CD4-positive, alpha-beta T cell (primary cell): ENCODE measurements around the gene NDUFAF7. TPM values are rescaled to one million over a fixed set of nuclear protein-coding genes. Genes with fewer than 3 reads are reported as not detected.

ENCODE experiments used
- ATAC-seq: fragments of 200-7000 bp; cut with Tn5 transposase; one replicate; pipeline ENCODE4 v1.10.0; 2022; ENCODE audit warnings: mild to moderate bottlenecking; ENCODE audit not compliant: poor library complexity
- CTCF ChIA-PET: fragments of 350-600 bp; sonication (Branson Sonifier 250); formaldehyde crosslinking; loops from one replicate; lab custom pipeline; 2021; ENCODE audit warnings: antibody characterized with exemption, inconsistent platforms; lab: Charles Lee
- POLR2A ChIA-PET: fragments of 350-600 bp; sonication (Branson Sonifier 250); formaldehyde crosslinking; loops from one replicate; lab custom pipeline; 2021; ENCODE audit warnings: antibody characterized with exemption, inconsistent platforms; lab: Charles Lee
- DNase-seq, 14 experiments: peaks; one replicate each; pipeline ENCODE4 v3.0.0-alpha.2; 2013 to 2020; ENCODE audit warnings: mixed read lengths in 2 of 14
- H3K27ac ChIP-seq, 2 donors: one replicate each; pipeline versions ENCODE4 v1.5.1 to v1.7.0; 2013; ENCODE audit warnings: low read length in 2 of 2, low read depth in 1 of 2, mild to moderate bottlenecking in 1 of 2
- H3K27me3 ChIP-seq, 2 experiments: 1 replicate in 1 of 2; 2 replicates in 1 of 2; pipeline versions ENCODE4 v1.6.1 to v1.7.0; 2013; ENCODE audit warnings: low read length in 2 of 2, control low read depth in 1 of 2, mild to moderate bottlenecking in 1 of 2, moderate library complexity in 1 of 2; ENCODE audit not compliant: insufficient read depth in 2 of 2, control insufficient read depth in 1 of 2
- H3K36me3 ChIP-seq: one replicate; pipeline ENCODE4 v1.6.1; 2013; ENCODE audit warnings: low read length, control low read depth; ENCODE audit not compliant: insufficient read depth
- H3K4me1 ChIP-seq: one replicate; pipeline ENCODE4 v1.6.1; 2013; ENCODE audit warnings: low read length, control low read depth; ENCODE audit not compliant: insufficient read depth
- H3K4me3 ChIP-seq: one replicate; pipeline ENCODE4 v1.5.1; 2013; ENCODE audit warnings: mild to moderate bottlenecking, low read length, moderate library complexity
- H3K9me3 ChIP-seq, 2 experiments: 1 replicate in 1 of 2; 2 replicates in 1 of 2; pipeline versions ENCODE4 v1.6.1 to v1.7.0; 2013; ENCODE audit warnings: low read length in 2 of 2, mild to moderate bottlenecking in 2 of 2, control low read depth in 1 of 2, moderate library complexity in 1 of 2; ENCODE audit not compliant: control insufficient read depth in 1 of 2, insufficient read depth in 1 of 2
- H3K27ac Mint-ChIP-seq: one replicate; pipeline ENCODE4 v1.8.0; 2020; ENCODE audit warnings: mixed read lengths
- H3K27me3 Mint-ChIP-seq: one replicate; pipeline ENCODE4 v1.8.0; 2021; ENCODE audit warnings: mixed read lengths
- H3K36me3 Mint-ChIP-seq: one replicate; pipeline ENCODE4 v1.8.0; 2021; ENCODE audit warnings: low read depth, mixed read lengths
- H3K4me1 Mint-ChIP-seq: one replicate; pipeline ENCODE4 v1.8.0; 2021; ENCODE audit warnings: low read depth, mixed read lengths
- H3K4me3 Mint-ChIP-seq: one replicate; pipeline ENCODE4 v1.8.0; 2020; ENCODE audit warnings: mild to moderate bottlenecking, mixed read lengths
- H3K9me3 Mint-ChIP-seq: one replicate; pipeline ENCODE4 v1.8.0; 2020; ENCODE audit warnings: mixed read lengths
- CTCF ChIP-seq: fragments of 200-600 bp; IDR thresholded peaks from one replicate; pipeline ENCODE4 v1.8.0; 2022; ENCODE audit warnings: antibody characterized with exemption, mild to moderate bottlenecking
- intact Hi-C, 2 experiments: fragments of 100-400 bp; cut with DNase I in 1 of 2; cut with micrococcal nuclease in 1 of 2; formaldehyde crosslinking; loops; one replicate each; pipeline versions ENCODE4 v1.15.1 to v1.9.0; 2023 to 2025; cut with DNase I, micrococcal nuclease
- total RNA-seq, 174 experiments: library from RNA in 2 of 174; stranded (reverse) in 2 of 174; gene quantifications; one replicate each; pipeline ENCODE4 v1.2.3 and lab custom pipeline; 2021 to 2026

The NDUFAF7 gene
- total RNA-seq, 2 experiments from 2014 or later, result 21.4 to 24.1 TPM

GRCh38 chr2:37295469-37296073, 64.1 kb downstream of the NDUFAF7 start:
- H3K4me3 Mint-ChIP-seq, result no peak overlapping the region
- Histone ChIP-seq H3K9me3 (no peaks in the 10 kb centered on the region), H3K36me3 (peaks cover 5% of the 10 kb centered on the region), H3K27ac (no peak overlapping the region), H3K4me1 (no peaks in the 10 kb centered on the region), H3K4me3 (no peak overlapping the region), H3K27me3 (no peaks in the 10 kb centered on the region)
- H3K27me3 Mint-ChIP-seq, result no peaks in the 10 kb centered on the region
- H3K4me1 Mint-ChIP-seq, result peaks cover 26% of the 10 kb centered on the region
- no peak for TF ChIP-seq CTCF
- intact Hi-C loops, result no loop called here
- H3K27ac Mint-ChIP-seq, result no peak overlapping the region
- no peak for ATAC-seq
- DNase-seq, result no peak
- H3K9me3 Mint-ChIP-seq, result peaks cover 2% of the 10 kb centered on the region
- POLR2A ChIA-PET, result no interaction called here
- H3K36me3 Mint-ChIP-seq, result peaks cover 29% of the 10 kb centered on the region
- CTCF ChIA-PET, result no interaction called here

- H3K36me3 Mint-ChIP-seq, result peaks cover 18% of the 10 kb centered on the region
- no peaks in the 10 kb centered on the region for H3K9me3 ChIP-seq
- no peaks in the 10 kb centered on the region for H3K27me3 ChIP-seq
- no peak for TF ChIP-seq CTCF
- H3K27me3 Mint-ChIP-seq, result no peaks in the 10 kb centered on the region
- H3K27ac Mint-ChIP-seq, result no peak overlapping the region
- ChIA-PET CTCF (no interaction called here), POLR2A (interaction anchor here (0.6 kb wide), 1 partner anchor 17 kb away, joined by 3 read pairs; no protein-coding TSS in a partner anchor)
- H3K27ac ChIP-seq, result no peak overlapping the region
- no peaks in the 10 kb centered on the region for H3K36me3 ChIP-seq
- no peak overlapping the region for H3K4me3 ChIP-seq
- peaks cover 37% of the 10 kb centered on the region for H3K4me1 Mint-ChIP-seq
- DNase-seq (no peak), ATAC-seq (no peak)
- H3K9me3 Mint-ChIP-seq, result peaks cover 2% of the 10 kb centered on the region
- intact Hi-C loops, result no loop called here
- H3K4me1 ChIP-seq, result no peaks in the 10 kb centered on the region
- no peak overlapping the region for H3K4me3 Mint-ChIP-seq
Observed at GRCh38 chr2:37297632-37298031, 66.2 kb downstream of the NDUFAF7 start.

Other genes starting within 250 kb of the NDUFAF7 start
- gene HEATR5B, start 147.3 kb upstream of the NDUFAF7 start, total RNA-seq, result 10 to 100 TPM; 23.4 to 23.9 TPM
- 1 to 10 TPM; 4.0 to 4.1 TPM for gene GPATCH11, start 147.1 kb upstream of the NDUFAF7 start, total RNA-seq
- 10 to 100 TPM; 29.1 to 31.1 TPM for gene EIF2AK2, start 74.7 kb upstream of the NDUFAF7 start, total RNA-seq
- gene SULT6B1, start 43.0 kb upstream of the NDUFAF7 start, total RNA-seq, result not detected
- gene CEBPZOS, start 35.2 kb upstream of the NDUFAF7 start, total RNA-seq, result 10 to 100 TPM; 23.4 to 24.6 TPM
- gene CEBPZ, start 62 bp upstream of the NDUFAF7 start, total RNA-seq, result 100 to 1,000 TPM in 1 of 2 experiments, 10 to 100 TPM in 1; 92.3 to 102 TPM
- gene PRKD3, start 93.2 kb downstream of the NDUFAF7 start, total RNA-seq, result 10 to 100 TPM; 40.5 to 44.1 TPM
- gene QPCT, start 113.0 kb downstream of the NDUFAF7 start, total RNA-seq, result under 1 TPM; 0.53 to 0.71 TPM